HG03066 (cell line): ENCODE measurements around the gene BCAS3.
"Not testable (repeated sequence)": the region's sequence is repeated elsewhere in the genome, so short reads cannot be mapped to it uniquely, and the experiment has no call there.

Source experiments
- ATAC-seq: cut with Tn5 transposase; IDR thresholded peaks from one replicate; pipeline ENCODE4 v1.9.1; 2021; ENCODE audit warnings: low read depth; ENCODE audit not compliant: unreplicated experiment

The BCAS3 gene

GRCh38 chr17:60671482-60671881 is 6.2 kb upstream of the BCAS3 start:
- no peak for ATAC-seq

- ATAC-seq, result not testable (repeated sequence)
These were observed 3.0 kb upstream of the BCAS3 start for GRCh38 chr17:60674637-60675036.

GRCh38 chr17:60675997-60676396 is 1.7 kb upstream of the BCAS3 start:
- no peak for ATAC-seq

- no peak for ATAC-seq
These were observed 818 bp upstream of the BCAS3 start for GRCh38 chr17:60676758-60677307.

DNA sequence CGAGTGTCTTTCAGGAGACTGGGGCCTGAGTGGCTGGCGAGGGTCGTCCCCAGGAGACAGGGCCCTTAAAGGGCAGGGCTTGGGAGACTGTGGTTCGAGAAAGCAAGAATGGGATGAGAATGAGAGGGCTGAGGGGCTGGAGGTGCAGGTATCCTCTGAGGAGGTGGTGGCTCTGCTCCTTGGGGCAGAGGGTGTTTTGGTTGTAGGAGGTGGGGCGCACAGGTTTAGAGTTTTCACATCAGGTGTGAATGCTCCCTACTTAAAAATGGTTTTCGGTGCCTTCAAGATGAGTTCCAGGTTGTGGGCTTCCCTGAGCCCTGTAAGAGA is 430 bp downstream of the BCAS3 start:
- peak; percentile 1 for ATAC-seq

GRCh38 chr17:60679287-60679686 is 1.6 kb downstream of the BCAS3 start:
- no peak for ATAC-seq

DNA sequence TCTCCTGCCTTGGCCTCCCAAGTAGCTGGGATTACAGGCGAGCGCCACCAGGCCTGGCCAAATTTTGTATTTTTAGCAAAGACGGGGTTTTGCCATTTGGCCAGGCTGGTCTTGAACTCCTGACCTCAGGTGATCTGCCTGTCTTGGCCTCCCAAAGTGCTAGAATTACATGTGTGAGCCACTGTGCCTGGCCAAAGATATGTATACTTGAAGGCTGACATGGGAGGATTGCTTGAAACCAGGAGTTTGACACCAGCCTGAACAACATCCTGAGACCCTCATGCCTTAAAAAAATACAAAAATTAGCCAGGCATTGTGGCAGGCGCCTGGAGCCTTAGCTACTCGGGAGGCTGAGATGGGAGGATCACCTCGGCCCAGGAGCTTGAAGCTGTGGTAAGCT is 3.1 kb downstream of the BCAS3 start:
- no peak for ATAC-seq

- no peak for ATAC-seq
These were observed 7.8 kb downstream of the BCAS3 start for GRCh38 chr17:60685437-60685836.

DNA sequence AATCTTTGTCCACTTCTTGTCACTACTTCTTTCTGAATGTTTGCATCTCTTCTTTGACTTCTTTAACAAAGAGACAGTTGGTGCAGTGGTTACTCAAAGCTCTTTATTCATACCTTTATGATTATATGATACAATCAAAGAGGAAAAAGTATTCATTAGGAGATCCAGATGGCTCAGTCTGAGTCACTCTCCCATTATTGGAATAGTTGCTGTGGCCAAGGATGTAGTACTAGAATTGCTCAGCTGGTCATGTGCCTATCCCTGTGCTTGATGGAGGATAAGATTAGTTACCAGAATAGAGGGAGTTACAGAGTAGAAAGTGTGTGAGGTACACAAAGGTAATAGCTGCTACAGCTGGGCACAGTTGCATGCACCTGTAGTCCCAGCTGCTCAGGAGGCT is 18.3 kb downstream of the BCAS3 start:
- no peak for ATAC-seq

GRCh38 chr17:60699090-60699489 is 21.4 kb downstream of the BCAS3 start:
- ATAC-seq, result no peak

- ATAC-seq, result no peak
These were observed 26.5 kb downstream of the BCAS3 start for GRCh38 chr17:60704170-60704569.

- ATAC-seq, result no peak
These were observed 35.0 kb downstream of the BCAS3 start for GRCh38 chr17:60712675-60713074.

DNA sequence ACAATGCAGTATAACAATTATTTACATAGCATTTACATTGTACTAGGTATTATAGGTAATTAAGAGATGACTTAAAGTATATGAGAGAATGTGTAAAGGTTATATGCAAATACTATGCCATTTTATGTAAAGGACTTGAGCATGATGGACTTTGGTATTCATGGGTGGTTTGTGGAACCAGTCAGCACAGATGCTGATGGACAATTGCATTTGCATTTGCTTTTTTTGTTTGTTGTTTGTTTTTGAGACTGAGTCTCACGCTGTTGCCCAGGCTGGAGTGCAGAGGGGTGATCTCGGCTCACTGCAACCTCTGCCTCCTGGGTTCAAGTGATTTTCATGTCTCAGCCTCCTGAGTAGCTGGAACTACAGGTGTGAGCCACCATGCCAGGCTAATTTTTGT is 36.0 kb downstream of the BCAS3 start:
- ATAC-seq, result no peak

- ATAC-seq, result no peak
These were observed 39.1 kb downstream of the BCAS3 start for GRCh38 chr17:60716766-60717165.

DNA sequence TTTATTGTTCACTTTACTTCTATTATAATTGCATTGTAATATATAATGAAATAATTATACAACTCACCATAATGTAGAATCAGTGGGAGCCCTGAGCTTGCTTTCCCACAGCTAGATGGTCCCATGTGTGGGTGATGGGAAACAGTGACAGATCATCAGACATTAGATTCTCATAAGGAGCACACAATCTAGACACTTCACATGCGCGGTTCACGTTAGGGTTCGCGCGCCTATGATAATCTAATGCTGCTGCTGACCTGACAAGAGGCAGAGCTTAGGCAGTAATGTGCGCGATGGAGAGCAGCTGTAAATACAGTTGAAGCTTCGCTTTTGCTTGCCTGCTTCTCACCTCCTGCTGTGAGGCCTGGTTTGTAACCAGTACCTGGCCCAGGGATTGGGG is 40.2 kb downstream of the BCAS3 start:
- ATAC-seq, result no peak

DNA sequence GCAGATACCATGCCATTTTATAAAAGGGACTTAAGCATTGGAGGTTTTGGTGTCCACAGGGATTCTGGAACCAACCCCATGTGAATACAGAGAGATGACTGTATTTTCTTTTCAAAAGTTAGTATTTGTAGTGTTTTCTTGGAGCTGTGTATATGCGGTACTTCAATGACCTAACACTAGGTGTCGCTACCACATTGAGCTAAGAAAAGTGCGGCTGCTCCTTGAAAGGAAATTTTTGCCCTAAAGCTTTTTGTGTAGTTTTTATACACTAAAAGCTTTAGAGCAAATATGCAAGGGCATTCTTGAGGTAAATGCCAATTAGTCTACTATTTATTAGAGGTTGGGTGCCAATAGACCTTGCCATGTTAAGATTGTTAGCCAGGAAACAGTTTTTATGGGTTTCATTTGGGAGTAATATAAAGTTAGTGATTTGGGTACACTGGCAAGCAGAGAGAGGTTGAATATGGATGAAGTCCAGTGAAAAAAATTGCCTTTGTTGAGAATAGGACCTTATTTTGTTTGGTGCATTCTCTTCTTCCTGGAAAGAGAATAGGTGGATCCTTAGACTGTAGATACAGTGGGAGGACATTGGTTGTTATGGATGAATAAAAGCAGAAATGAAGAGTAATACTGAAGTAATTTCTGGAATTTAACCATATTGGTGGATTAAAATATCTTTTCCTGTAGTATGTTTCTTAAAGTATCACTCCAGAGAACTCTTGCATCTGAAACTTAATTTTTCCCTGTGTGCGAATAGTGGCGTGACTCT is 43.3 kb downstream of the BCAS3 start:
- ATAC-seq, result no peak

- peak; percentile 76 for ATAC-seq
These were observed 47.0 kb downstream of the BCAS3 start for GRCh38 chr17:60724647-60725046.

DNA sequence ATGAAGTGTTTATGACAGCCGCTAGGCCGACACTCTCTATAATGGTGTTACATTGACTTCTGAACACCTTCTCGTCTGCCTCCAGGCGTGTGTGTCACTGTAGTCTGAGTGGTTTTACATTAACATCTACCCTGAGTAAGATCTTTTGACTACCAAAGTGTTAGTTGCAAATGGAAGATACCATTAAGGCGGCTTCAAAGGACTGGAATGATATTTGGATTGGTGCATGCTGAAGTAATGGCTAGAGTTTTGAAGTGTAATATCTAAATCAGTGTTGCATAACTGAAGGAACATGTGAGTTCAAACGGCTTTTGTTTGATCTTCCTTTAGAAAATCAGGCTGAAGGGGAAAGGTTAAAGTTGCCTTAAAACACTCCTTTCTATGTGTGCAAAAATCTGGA is 52.2 kb downstream of the BCAS3 start:
- ATAC-seq, result no peak

DNA sequence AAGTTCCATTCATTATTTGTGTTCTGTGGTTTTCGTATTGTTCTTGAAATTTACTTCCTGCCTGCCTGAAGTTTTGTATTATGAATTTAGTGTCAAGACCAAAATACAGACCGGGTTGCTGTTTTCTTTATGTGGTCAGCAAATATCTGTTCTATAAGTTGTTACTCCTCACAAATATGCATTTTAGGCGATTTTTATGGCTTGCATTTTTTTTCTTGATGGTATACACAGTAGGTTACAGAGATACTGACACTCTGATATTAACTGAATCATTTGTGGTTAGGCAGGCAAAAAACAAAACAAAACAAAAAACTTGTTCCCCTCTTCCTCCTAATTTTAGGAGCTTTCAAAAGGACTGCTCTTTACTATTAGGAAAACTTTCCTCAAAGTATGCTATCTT is 52.6 kb downstream of the BCAS3 start:
- ATAC-seq, result no peak

DNA sequence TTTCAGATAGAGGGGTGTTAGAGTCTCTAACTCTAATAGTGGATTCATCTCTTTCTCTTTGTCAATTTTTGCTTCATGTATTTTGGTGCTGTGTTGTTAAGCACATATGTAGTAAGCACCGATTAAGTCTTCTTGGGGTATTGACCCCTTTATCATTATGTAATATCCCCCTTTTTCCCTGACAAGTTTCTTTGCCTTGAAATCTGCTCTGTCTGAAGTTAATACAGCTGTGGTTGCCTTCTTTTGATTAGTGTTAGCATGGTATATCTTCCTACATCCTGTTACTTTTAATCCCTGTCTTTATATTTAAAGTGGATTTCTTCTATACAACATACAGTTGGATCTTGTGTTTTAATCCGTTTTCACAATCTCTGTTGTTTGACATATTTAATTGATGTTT is 60.6 kb downstream of the BCAS3 start:
- no peak for ATAC-seq

DNA sequence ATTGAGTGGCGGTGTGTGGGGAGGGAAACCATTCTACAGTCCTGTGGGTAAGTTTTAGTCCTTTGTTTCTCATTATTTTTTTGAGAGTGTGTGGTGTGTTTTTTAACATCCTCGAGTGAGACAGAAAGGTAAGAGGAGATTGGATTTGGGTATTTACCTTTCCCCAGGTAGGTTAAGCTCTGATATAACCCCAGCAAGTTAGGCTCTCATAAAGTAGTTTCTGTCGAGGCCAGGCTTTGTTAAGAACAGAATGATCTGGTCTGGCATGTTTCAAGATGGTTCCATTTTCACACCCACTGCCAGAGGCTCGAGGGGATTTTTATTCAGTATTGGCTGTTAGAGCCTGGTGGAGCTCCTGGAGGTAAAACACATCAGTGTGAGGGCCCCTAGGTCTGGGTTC is 62.9 kb downstream of the BCAS3 start:
- ATAC-seq, result no peak

- ATAC-seq, result no peak
These were observed 63.4 kb downstream of the BCAS3 start for GRCh38 chr17:60741031-60741430.

- no peak for ATAC-seq
These were observed 65.6 kb downstream of the BCAS3 start for GRCh38 chr17:60743282-60743681.
